Ishikawa (cell line): ENCODE measurements around the gene AVEN.

Source experiments
- CEBPB ChIP-seq: IDR thresholded peaks from 2 replicates; pipeline ENCODE4 v1.6.1; 2012
- CREB1 ChIP-seq: IDR thresholded peaks from 2 replicates; pipeline ENCODE4 v1.6.1; 2012; ENCODE audit warnings: low read depth
- EGR1 ChIP-seq: IDR thresholded peaks from 2 replicates; pipeline ENCODE4 v1.6.1; 2012
- EP300 ChIP-seq: IDR thresholded peaks from 2 replicates; pipeline ENCODE4 v1.6.1; 2012; ENCODE audit warnings: borderline replicate concordance
- FOXM1 ChIP-seq: IDR thresholded peaks from 2 replicates; pipeline ENCODE4 v1.6.1; 2012; ENCODE audit warnings: low read depth, borderline replicate concordance
- NFIC ChIP-seq: IDR thresholded peaks from 2 replicates; pipeline ENCODE4 v1.6.1; 2012
- RAD21 ChIP-seq: IDR thresholded peaks from 2 replicates; pipeline ENCODE4 v1.6.1; 2012; ENCODE audit warnings: low read depth
- TAF1 ChIP-seq: IDR thresholded peaks from 2 replicates; pipeline ENCODE4 v1.6.1; 2012; ENCODE audit warnings: low read depth, mild to moderate bottlenecking
- TCF12 ChIP-seq: IDR thresholded peaks from 2 replicates; pipeline ENCODE4 v1.6.1; 2012; ENCODE audit warnings: low read depth
- YY1 ChIP-seq: IDR thresholded peaks from 2 replicates; pipeline ENCODE4 v1.6.1; 2012; ENCODE audit warnings: low read depth
- ZBTB7A ChIP-seq: IDR thresholded peaks from 2 replicates; pipeline ENCODE4 v1.6.1; 2012; ENCODE audit warnings: low read depth
- TF ChIP-seq, protein P1 (sequence below): IDR thresholded peaks from 2 replicates; pipeline ENCODE4 v1.6.1; 2012
- TF ChIP-seq, protein P2 (sequence below): IDR thresholded peaks from 2 replicates; pipeline ENCODE4 v1.6.1; 2012; ENCODE audit warnings: low read depth, mild to moderate bottlenecking
- TF ChIP-seq, protein P3 (sequence below): IDR thresholded peaks from 2 replicates; pipeline ENCODE4 v1.6.1; 2012

DNA sequence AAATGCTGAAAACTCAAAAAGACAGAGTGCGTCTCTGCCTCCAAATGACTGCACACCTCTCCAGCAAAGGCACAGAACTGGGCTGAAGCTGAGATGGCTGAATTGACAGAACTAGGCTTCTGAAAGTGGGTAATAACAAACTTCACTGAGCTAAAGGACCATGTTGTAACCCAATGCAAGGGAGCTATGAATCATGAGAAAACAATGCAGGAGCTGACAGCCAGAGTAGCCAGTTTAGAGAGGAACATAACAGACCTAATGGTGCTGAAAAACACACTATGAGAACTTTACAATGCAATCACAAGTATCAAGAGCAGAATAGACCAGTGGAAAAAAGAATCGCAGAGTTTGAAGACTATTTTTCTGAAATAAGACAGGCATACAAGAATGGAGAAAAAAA lies 10.1 kb upstream of the AVEN start:
- TF ChIP-seq ZBTB7A = no peak
- no peak for TF ChIP-seq RAD21
- no peak for TF ChIP-seq NFIC
- TF ChIP-seq, protein P1, sequence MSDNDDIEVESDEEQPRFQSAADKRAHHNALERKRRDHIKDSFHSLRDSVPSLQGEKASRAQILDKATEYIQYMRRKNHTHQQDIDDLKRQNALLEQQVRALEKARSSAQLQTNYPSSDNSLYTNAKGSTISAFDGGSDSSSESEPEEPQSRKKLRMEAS = no peak
- no peak for TF ChIP-seq FOXM1
- no peak for TF ChIP-seq TAF1
- TF ChIP-seq, protein P2, sequence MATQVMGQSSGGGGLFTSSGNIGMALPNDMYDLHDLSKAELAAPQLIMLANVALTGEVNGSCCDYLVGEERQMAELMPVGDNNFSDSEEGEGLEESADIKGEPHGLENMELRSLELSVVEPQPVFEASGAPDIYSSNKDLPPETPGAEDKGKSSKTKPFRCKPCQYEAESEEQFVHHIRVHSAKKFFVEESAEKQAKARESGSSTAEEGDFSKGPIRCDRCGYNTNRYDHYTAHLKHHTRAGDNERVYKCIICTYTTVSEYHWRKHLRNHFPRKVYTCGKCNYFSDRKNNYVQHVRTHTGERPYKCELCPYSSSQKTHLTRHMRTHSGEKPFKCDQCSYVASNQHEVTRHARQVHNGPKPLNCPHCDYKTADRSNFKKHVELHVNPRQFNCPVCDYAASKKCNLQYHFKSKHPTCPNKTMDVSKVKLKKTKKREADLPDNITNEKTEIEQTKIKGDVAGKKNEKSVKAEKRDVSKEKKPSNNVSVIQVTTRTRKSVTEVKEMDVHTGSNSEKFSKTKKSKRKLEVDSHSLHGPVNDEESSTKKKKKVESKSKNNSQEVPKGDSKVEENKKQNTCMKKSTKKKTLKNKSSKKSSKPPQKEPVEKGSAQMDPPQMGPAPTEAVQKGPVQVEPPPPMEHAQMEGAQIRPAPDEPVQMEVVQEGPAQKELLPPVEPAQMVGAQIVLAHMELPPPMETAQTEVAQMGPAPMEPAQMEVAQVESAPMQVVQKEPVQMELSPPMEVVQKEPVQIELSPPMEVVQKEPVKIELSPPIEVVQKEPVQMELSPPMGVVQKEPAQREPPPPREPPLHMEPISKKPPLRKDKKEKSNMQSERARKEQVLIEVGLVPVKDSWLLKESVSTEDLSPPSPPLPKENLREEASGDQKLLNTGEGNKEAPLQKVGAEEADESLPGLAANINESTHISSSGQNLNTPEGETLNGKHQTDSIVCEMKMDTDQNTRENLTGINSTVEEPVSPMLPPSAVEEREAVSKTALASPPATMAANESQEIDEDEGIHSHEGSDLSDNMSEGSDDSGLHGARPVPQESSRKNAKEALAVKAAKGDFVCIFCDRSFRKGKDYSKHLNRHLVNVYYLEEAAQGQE = no peak
- no peak for TF ChIP-seq EGR1
- TF ChIP-seq YY1 = no peak
- TF ChIP-seq EP300 = no peak
- TF ChIP-seq CEBPB = no peak
- no peak for TF ChIP-seq CREB1
- no peak for TF ChIP-seq TCF12
- TF ChIP-seq, protein P3, sequence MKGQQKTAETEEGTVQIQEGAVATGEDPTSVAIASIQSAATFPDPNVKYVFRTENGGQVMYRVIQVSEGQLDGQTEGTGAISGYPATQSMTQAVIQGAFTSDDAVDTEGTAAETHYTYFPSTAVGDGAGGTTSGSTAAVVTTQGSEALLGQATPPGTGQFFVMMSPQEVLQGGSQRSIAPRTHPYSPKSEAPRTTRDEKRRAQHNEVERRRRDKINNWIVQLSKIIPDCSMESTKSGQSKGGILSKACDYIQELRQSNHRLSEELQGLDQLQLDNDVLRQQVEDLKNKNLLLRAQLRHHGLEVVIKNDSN = no peak
